Activated naive CD8-positive, alpha-beta T cell treated with anti-CD3 and anti-CD28 coated beads, Interleukin-2, amount 50 U/mL, for 16 hours (primary cell): ENCODE results near the gene IL1R2.

ENCODE experiments used
- DNase-seq: peaks from one replicate; pipeline ENCODE4 v3.0.0-alpha.2; 2020; ENCODE audit warnings: low read depth, low spot score

IL1R2 gene

GRCh38 chr2:101991721-101992145, at the start of gene IL1R2:
Gene IL1R2, plus strand, starts transcription at chr2:101991960. Its CDS starts 16,616 bp downstream, at chr2:102008576.
- no peak for DNase-seq

- DNase-seq: no peak
Observed at GRCh38 chr2:101942851-101943250, 48.9 kb upstream of the IL1R2 start.

GRCh38 chr2:101946372-101947039, 45.3 kb upstream of the IL1R2 start:
- DNase-seq: no peak

- DNase-seq: no peak
Observed at GRCh38 chr2:101947374-101947773, 44.4 kb upstream of the IL1R2 start.

GRCh38 chr2:101948625-101949155, 43.1 kb upstream of the IL1R2 start:
- DNase-seq: no peak

GRCh38 chr2:101949304-101949703, 42.5 kb upstream of the IL1R2 start:
- no peak for DNase-seq

GRCh38 chr2:101951296-101951695, 40.5 kb upstream of the IL1R2 start:
- no peak for DNase-seq

GRCh38 chr2:101952551-101952950, 39.2 kb upstream of the IL1R2 start:
- no peak for DNase-seq

- no peak for DNase-seq
Observed at GRCh38 chr2:101956465-101957438, 35.0 kb upstream of the IL1R2 start.

- no peak for DNase-seq
Observed at GRCh38 chr2:101958061-101958460, 33.7 kb upstream of the IL1R2 start.

GRCh38 chr2:101960819-101961337, 30.9 kb upstream of the IL1R2 start:
- DNase-seq: no peak

- DNase-seq: no peak
Observed at GRCh38 chr2:101961338-101962191, 30.2 kb upstream of the IL1R2 start.

GRCh38 chr2:101962309-101962708, 29.5 kb upstream of the IL1R2 start:
- no peak for DNase-seq

- DNase-seq: no peak
Observed at GRCh38 chr2:101963198-101963597, 28.6 kb upstream of the IL1R2 start.

- DNase-seq: no peak
Observed at GRCh38 chr2:101967826-101968513, 23.8 kb upstream of the IL1R2 start.

- DNase-seq: no peak
Observed at GRCh38 chr2:101969723-101970122, 22.0 kb upstream of the IL1R2 start.

GRCh38 chr2:101970901-101971300, 20.9 kb upstream of the IL1R2 start:
- DNase-seq: no peak

GRCh38 chr2:101971836-101972235, 19.9 kb upstream of the IL1R2 start:
- DNase-seq: no peak

- no peak for DNase-seq
Observed at GRCh38 chr2:101972621-101973434, 18.9 kb upstream of the IL1R2 start.

- no peak for DNase-seq
Observed at GRCh38 chr2:101974663-101975062, 17.1 kb upstream of the IL1R2 start.
